H1 (cell line): ENCODE data around the gene ISG15. TPM values are rescaled to one million over a fixed set of nuclear protein-coding genes. Genes with fewer than 3 reads are reported as not detected.

Experiments
- CBX8 ChIP-seq: fragments of 300-800, 300-1000 bp; sonication (generic); IDR thresholded peaks from 2 replicates; pipeline ENCODE4 v1.7.1; 2016; ENCODE audit warnings: low read depth, low read length, borderline replicate concordance
- CHD1 ChIP-seq: IDR thresholded peaks from 2 replicates; pipeline ENCODE4 v1.6.1; 2012; ENCODE audit warnings: low read depth, low read length, improper control_type of control experiment
- CTCF ChIP-seq, 3 experiments: IDR thresholded peaks; 1 replicate in 2 of 3; 2 replicates in 1 of 3; pipeline versions ENCODE4 v1.5.1 to v1.6.1; 2011; ENCODE audit warnings: low read length in 3 of 3, mild to moderate bottlenecking in 3 of 3, inconsistent platforms in 2 of 3, low read depth in 1 of 3, moderate library complexity in 1 of 3; ENCODE audit not compliant: insufficient read depth in 1 of 3; ENCODE audit errors: control extremely low read depth in 1 of 3
- POLR2A ChIP-seq, 2 experiments: IDR thresholded peaks; 1 replicate in 1 of 2; 2 replicates in 1 of 2; pipeline ENCODE4 v1.6.1; 2011; ENCODE audit warnings: low read depth in 2 of 2, low read length in 2 of 2, mild to moderate bottlenecking in 2 of 2; ENCODE audit errors: control extremely low read depth in 1 of 2
- SAP30 ChIP-seq: fragments of 300-600 bp; sonication (generic); IDR thresholded peaks from 2 replicates; pipeline ENCODE4 v1.7.1; 2012; ENCODE audit warnings: low read length, moderate library complexity, mild to moderate bottlenecking, inconsistent platforms; ENCODE audit not compliant: insufficient read depth, insufficient replicate concordance
- polyA plus RNA-seq, 7 experiments: library from polyadenylated mRNA; depleted of rRNA in 3 of 7; stranded (reverse) in 5 of 7; unstranded in 2 of 7; fragments of >200 nt in 5 of 7; fragments of 200-250 nt in 2 of 7; gene quantifications; 1 replicate in 5 of 7; 2 replicates in 1 of 7; 4 replicates in 1 of 7; pipeline versions ENCODE4 v1.2.1 to v1.2.3, GENCODE V29; 2011 to 2013; ENCODE audit warnings: missing spikeins in 2 of 7, mixed read lengths in 2 of 7
- total RNA-seq: library from RNA; stranded (reverse); fragmentation: NEBNext Ultra II Directional; extraction: Animal tissue kit (Norgen Biotek cat#: 25700); gene quantifications from 2 replicates; pipeline ENCODE4 v1.2.1, GENCODE V29; 2021

ISG15 gene
- total and polyA plus RNA-seq, 2 of the 8 experiments (the other 6 are each of a cell fraction or from before 2014, with no cell fraction given) = 29.3 to 121 TPM

GRCh38 chr1:1048765-1049164 lies 35.5 kb downstream of the ISG15 start (continued):
- no peak for TF ChIP-seq CTCF (IDR thresholded peaks at IDR 0.05; ENCODE audit: control extremely low read depth in 1 of 3, insufficient read depth in 1 of 3, low read depth in 1 of 3, low read length in 3 of 3)
- TF ChIP-seq POLR2A (IDR thresholded peaks at IDR 0.05; ENCODE audit: control extremely low read depth in 1 of 2, low read depth in 2 of 2, low read length in 2 of 2) = no peak
- no peak for TF ChIP-seq CHD1
- TF ChIP-seq CBX8 = no peak
- TF ChIP-seq SAP30 = no peak
- TF ChIP-seq, all 59 proteins: peak for 0
